Right kidney (tissue), 1 donor: ENCODE measurements around the gene HOXB9.

ENCODE experiments used
- DNase-seq: peaks from one replicate; pipeline ENCODE4 v3.0.0-alpha.2; 2016

HOXB9 gene

DNA sequence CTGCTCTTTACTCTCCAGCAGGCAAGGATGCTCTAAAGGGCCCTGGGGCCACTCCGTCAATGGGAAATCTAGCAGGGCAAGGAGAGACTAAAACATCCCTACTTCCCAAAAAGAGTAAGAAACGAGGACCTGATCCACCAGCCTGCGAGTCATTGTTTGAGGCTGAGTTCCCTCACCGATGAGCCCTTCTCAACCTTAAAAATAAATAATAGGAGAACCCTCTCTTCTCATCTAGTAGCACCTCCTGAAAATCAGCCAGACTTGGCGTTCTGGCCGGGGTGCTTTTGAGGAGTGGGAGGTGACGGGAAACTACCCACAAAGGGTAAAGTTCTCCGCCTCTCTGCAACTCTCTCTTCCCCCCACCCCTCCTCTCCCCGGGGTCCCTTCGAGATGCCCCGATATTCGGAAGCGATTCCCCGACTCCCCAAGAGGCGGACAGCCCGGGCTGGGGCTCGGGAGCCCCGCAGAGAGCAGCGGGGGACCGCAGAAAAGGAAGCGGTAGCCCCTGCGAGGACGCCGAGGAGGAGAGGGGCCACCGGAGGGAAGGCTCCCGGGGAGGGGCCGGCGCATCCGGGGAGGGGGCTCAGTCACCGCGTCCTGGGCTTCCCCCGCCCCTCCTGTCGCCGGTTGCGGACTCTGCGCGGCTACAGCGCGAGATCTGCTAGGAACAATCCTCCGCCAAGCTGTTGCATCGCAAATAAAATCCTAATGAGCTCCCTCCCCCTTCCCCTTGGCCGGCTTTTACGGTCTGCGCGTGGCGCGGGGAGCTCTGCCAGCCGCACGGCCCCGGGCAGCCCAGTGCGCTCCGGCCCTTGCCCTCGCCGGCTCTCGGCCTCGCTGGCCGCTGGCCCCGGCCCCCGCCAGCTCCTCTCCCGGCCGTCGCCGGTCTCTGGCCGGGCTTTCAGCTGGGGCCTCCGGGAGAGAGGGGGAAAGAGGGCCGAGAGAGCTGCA, 1.3 kb downstream of the HOXB9 start:
- peak; percentile 84 for DNase-seq

DNA sequence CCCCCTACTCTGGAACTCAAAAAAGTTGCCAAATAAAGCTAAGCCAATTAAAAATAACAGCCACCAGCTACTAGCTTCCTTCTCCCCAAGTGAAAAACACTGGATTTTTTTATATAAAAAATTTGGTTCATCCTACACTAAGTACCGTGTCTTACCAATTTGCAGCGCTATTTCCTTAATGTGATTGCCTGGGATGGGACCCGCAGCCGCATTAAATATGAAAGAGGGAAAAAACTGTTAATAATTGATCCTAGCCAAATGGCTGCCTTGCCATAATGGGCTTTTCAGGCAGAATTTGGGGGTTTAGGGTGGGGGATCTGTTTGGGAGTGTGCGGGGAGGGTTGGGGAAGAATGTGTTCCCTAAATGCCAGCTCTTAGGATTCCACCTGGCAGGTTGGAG, 2.0 kb downstream of the HOXB9 start:
- DNase-seq = no peak

GRCh38 chr17:48623583-48623982, 2.6 kb downstream of the HOXB9 start:
- DNase-seq = peak; percentile 55

DNA sequence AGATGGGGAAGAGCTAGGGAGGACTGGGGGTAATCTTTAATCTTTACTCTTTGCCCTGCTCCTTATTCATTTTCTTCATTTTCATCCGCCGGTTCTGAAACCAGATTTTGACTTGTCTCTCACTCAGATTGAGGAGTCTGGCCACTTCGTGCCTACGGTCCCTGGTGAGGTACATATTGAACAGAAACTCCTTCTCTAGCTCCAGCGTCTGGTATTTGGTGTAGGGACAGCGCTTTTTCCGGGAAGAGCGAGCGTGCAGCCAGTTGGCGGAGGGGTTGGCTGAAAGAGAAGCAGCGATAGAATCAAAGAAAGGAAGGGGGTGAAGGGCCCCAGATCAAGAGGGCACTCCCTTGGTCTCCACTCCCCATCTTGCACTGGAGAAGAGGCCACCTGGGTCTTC, 3.3 kb downstream of the HOXB9 start:
- peak; percentile 58 for DNase-seq

GRCh38 chr17:48621410-48622392, 4.5 kb downstream of the HOXB9 start:
- peak; percentile 70 for DNase-seq

- DNase-seq = peak; percentile 69
Measured at GRCh38 chr17:48620461-48621139, 5.6 kb downstream of the HOXB9 start.

DNA sequence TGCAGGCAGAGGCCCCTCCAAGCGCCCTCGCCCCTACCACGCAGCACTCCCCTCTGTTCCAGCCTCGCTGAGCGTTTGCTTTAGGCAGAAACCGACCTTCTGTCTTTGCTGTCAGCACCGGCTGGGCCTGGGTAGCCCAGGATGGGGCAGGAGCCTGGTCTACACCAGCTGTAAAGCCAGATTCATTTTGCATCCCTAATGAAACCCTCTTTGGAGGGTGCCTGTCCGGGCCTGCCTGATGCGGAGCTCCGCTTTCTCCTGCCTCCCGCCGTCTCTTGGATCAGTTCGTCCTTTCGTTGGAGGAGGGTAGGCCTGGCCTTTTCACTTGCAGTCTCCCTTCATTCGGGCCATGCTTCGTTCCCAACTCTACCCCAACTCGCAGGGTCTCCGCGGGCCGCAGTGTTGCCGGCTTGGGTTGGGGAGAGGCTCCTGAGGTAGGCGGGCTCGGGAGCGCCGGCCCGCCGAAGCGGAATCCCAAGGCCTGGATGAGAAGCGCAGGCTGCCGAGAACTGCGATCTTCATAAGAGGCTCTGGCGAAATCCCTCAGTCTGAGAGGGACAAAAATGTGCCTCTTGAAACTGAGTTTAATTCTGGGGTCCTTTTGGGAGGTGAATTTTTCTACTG, 6.2 kb downstream of the HOXB9 start:
- peak; percentile 87 for DNase-seq

DNA sequence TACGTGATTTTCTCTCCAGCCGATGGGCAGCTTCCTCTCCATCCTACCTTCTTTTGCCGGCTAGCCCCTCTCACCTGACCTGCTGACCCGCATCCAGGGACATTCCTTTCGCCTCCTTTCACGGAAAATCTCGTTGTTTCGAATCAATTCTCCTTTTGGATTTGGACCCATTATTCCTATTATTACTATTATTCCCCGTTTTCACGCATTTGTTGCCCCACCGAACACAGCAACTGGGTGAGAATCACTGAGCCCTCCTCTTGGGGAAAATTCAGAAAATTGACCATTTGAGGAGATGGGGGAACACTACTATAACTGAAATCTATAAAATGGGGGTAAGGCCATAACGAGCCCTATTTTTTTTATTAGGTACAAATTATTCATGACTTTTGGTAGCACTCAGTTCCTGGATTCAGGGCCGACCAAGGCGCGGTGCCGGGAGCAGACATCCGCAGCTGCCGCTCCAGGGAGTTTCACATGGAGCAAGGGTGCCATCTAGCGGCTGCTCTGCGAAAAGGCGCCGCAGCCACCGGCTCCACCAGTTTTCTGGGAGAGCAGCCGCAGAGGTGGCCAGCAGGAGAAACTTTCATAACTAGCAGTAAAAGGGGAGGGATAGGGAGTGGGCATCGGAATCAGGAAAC, 7.8 kb downstream of the HOXB9 start:
- DNase-seq = peak; percentile 90

- peak; percentile 86 for DNase-seq
Measured at GRCh38 chr17:48617471-48618255, 8.5 kb downstream of the HOXB9 start.

DNA sequence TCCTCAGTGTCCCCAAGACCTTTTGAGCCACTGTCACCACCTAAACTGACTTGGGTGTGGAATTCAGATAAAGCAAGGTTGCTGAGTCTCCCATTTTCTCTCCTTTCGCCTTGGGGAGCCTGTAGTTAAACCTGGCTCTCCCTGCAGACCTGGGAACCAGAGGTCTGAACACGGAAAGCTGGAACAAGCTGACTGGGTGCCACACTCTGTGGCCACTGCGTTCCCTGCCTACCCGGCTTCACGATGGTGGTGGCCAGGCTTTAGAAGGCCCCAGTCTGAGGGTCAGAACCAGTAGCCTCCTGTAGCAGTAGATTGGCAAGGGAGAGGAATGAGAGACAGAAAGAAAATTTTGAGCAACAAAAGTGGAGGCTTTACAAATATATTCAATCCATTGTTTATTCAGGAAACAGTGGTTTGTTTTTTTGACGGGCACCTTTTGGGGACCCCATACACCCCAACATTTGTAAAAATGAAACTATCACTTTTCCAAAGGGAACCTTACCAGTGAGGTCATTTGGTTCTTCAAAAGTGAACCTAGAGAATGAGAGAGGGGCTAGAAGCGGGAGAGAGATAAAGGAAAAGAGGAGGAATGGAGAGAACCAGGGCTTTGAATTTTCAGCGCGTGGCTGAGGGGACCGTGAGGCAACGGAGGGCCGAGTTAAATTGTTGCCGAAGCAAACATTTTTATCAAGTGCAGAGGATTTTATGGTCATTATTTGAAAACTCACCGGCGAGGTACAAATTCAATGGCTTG, 9.3 kb downstream of the HOXB9 start:
- peak; percentile 68 for DNase-seq

DNA sequence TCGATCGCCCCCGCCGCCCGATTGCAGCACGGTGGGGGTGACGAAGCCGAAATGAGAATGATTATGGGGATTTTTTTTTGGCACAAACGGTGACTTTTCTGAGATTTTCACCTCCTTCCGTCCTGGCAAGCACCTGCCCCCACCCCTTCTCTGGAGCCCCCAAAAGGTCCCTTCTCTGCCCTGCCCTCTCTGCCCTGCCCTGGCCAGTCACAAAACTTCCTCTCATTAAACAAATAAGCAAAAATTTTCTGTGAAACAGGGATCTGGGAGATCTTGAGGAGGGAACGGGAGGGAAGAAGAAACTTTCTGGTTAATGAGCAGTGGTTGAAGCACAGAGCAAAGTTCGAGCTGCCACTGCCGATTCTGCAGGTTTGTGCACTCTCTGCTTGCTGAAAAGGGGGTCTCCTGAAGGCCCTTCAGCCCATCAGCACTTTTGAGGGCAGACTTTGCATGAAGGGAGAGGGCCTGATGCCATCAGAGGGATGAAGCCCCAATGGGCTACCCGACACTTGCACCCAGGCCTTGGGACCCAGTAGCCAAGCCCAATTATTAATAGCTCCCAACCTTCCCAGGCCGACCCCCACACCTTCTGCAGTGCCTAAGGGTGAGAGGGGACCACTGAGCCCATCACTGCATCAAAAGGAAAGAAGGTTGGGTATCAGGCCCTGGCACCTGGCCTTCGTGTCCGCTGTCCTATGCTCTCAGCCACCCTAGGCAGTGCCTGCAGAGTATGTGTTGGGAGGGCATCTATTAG, 10.0 kb downstream of the HOXB9 start:
- DNase-seq = peak; percentile 77

GRCh38 chr17:48615047-48615962, 10.9 kb downstream of the HOXB9 start, which contains the start of gene HOXB8:
TSS of gene HOXB8 (minus strand) at chr17:48615292. CDS start at chr17:48614704, 588 bp downstream.
- DNase-seq = peak; percentile 72

DNA sequence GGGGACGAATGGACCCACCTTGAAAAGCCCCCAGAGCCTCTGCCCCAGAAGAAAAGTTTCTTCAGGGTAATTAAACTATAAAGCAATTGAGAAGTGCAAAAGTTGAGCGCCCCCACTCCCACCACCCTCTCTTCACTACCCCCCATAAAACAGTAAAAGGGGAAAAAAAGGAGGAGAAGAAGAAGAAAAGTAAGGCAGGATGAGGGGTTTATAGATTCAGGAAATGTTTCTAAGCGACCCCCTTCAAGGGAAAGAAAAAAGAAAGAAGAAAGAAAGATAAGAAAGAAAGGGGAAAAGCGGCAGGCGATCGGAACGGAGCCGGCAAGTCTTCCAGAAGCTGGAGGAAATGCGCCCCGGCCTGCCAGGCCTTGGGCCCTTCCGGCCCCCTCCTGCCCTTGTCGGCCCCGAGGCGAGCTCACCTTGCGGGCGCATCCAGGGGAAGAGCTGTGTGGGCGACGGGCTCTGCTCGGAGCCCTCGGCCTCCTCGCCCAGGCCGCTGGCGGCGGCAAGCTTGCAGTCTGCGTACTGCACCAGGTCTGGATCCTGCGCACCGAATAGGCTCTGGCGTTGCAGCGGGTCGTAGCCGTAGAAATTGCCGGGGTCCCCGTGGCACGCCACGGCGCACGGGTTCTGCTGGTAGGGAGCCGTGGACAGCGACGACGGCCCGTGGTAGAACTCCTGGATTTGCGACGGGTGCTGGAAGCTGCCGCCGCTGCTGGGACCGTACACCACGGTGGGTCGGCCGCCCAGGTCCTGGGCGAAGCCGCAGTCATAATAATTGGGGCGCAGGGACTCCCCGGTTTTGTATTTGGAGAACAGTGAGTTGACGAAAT, 12.1 kb downstream of the HOXB9 start:
- DNase-seq = peak; percentile 90

- DNase-seq = peak; percentile 74
Measured at GRCh38 chr17:48612854-48613691, 13.1 kb downstream of the HOXB9 start.

GRCh38 chr17:48612456-48612853, 13.7 kb downstream of the HOXB9 start:
- DNase-seq = peak; percentile 73
